A172 (cell line): Measurements from ENCODE around the gene AGAP1. TPM values are rescaled to one million over a fixed set of nuclear protein-coding genes. Genes with fewer than 3 reads are reported as not detected.

Experiments used
- DNase-seq: peaks from one replicate; pipeline ENCODE4 v3.0.0-alpha.2; 2015; ENCODE audit warnings: low spot score
- total RNA-seq: library from RNA; depleted of rRNA; stranded (reverse); fragments of >200 nt; shearing (Covaris generic); gene quantifications from 2 replicates; pipeline ENCODE4 v1.2.3, GENCODE V29; 2014

The AGAP1 gene
- total RNA-seq, 1 experiment from 2014 or later, result 13.9 TPM

DNA sequence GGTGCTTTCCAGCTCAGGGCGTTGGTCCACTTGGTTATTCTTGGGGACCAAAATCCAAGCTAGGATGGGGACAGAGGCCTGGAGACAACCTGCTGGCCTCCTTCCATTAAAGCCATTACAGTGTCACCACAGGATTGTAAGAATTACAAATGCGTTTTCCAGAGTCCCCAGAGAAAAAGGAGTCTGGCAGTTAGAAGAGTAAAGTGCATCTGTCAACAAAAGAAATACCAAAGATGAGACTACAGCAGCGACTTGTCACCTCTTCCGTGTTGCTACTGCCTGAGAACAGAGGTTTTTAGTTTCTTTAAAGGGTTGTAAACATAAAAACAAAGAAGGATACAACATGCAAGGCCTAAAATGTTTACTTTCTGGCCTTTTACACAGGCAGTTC, 235.7 kb downstream of the AGAP1 start:
- no peak for DNase-seq

DNA sequence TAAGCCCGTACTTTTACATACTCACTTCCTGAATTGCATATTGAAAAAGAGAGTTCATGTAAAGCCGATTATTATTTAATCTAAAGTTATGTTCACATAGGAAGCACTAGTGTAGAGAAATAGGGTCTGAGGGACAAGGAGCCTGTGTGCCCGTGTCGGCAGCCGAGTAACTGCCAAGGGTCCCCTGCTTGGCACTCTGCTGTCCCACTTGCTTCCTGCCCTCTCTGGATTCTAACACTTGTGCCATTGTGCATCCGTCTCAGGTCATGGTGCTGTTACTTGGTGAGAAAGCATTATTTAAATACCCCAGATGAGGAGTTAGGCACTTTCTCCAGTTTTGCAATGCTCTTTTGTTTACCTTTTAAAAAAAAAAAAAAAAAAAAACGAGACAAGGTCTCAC, 236.3 kb downstream of the AGAP1 start:
- no peak for DNase-seq

DNA sequence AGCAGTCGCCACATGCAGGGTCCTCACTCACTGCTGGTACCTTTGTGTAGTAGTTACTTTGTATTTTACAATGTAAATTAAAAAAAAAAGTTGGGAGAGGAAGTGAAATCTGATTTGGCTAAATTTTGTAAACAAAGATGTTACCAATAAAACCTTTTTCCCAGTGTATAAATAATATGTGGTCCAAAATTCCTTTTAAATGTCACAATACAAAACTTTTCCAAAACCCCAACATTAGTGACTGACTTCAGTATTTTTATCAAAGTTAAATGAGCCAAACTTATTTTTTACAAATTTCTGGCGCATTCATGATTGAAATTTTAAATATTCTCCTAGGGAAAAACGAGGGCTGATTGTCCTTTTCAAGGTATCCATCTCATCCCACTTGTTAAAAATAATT, 239.9 kb downstream of the AGAP1 start:
- DNase-seq, result no peak

DNA sequence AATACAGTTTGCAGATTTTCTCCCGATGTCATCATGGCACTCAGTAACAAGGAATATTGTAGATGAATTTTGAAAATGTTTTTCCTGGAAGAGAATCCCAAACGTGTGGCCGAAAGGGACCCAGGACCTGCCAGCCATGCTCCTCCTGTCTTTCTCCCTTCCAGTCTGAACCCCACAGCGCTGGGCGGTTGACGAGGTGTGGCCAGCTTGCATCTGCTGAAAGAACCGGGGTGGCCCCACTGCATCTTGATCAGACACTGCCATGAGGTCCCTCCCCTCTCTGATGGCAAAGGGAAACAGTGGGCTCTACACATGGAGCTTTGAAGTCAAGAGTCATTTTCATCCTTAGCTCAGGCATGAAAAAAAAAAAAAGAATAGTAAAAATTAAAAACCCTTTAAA, 240.3 kb downstream of the AGAP1 start:
- no peak for DNase-seq

DNA sequence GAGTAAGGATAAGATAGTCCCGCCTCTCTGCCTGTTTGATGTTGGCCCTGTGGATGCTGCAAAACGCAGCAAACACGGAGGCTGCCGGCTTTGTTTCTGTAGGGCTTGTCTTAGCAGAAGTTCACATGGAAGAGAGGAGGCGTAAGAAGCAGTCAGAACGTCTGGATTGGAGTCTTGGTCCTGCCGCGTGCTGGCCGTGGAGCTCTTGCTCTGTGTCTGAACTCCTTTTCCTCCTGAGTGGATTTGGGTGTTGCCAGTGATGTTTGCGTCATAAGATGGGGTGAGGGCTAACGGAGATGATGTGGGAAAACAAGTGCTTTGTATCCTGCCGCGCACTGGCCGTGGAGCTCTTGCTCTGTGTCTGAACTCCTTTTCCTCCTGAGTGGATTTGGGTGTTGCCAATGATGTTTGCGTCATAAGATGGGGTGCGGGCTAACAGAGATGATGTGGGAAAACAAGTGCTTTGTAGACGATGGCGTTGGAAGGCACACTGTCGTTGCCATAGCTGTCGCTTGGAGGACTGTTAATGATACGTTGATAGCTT, 240.9 kb downstream of the AGAP1 start:
- DNase-seq, result no peak

DNA sequence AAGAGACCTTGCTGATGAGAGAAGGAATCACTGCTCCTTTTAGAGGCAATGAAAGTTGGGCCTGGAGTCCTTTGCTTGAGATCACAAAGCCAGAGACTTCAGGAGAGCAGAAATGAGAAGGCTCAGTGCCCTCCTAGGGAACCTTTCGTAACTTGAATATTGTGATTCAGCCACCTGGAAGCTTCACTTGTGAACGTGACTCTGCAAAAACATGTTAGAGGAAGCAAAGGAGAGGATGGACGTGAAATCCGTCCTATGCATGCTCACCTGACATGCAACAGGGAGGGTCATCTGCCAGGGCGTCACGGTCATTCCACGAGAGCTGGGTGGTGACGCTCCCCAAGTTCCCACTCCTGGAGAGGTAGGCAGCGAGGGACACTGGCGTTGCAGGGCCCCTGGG, 243.6 kb downstream of the AGAP1 start:
- no peak for DNase-seq

DNA sequence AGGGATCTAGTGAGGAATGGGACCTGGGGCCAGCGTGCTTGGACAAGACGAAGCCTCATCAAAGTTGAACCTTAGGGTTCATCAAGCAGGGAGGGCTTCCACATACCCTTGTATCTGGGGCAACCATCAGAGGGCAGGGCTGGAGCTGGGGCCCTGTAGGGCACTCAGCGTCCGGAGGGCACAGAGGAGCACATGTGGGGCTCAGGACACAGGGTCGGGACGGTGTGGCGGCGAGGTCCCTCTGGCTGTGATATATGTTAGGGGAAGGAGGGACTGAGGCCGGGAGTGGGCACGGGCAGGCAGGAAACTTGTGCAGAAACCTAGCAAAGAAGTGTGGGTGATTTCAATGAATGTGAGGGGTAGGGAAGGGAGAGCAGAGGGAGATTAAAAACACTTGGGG, 244.0 kb downstream of the AGAP1 start:
- DNase-seq, result no peak

DNA sequence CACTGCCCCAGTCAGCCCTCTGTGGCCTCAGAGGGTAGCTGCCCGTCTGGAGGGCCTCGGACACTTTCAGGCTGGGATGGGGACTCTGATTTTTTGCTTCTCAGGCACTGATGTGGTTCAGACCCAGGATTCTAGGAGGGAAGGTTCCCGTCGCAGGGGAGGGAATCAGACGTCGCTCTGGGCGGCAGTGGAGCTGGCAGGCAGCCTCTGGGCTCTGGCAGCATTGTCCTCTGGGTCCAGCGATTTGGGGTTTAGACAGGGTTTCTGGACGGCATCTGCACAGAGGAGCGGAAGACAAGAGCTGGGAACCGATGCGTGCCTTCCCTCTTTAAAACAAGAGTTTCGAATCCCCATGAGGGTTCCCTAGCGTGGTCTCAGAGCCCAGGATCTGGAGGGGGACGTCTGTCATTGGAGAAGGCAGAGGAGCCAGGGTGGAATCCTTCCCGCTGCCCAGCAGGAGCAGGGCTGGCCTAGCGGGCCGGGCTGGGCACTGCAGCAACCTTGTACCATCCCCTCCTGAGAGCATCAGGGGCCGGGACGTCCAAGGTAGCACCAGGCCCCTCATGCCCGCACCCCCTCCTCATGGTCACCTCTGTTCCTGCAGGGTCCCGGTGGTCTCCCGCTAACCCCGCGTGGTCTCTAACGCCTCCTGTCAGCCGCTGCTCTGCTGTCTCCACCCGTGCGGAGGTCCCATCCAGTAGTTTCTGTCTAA, 246.0 kb downstream of the AGAP1 start:
- no peak for DNase-seq

DNA sequence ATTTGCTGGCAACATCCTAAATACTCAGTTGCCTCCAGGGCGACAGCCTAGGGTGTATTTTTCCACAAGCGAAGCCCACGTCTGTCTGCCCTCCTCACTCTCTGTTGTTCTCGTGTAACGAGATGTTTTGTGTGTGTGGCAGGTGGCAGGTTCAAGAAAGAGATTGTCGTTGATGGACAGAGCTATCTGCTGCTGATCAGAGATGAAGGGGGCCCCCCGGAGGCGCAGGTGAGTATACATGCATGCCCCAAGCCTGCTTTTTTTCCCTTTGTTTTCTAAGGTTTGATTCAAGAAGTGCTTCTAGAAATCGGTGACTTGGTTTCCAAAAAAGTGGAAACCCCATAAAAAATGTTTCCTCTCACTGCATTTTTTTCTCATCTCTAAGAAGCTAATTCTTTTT, 247.0 kb downstream of the AGAP1 start:
- peak; percentile 23 for DNase-seq

DNA sequence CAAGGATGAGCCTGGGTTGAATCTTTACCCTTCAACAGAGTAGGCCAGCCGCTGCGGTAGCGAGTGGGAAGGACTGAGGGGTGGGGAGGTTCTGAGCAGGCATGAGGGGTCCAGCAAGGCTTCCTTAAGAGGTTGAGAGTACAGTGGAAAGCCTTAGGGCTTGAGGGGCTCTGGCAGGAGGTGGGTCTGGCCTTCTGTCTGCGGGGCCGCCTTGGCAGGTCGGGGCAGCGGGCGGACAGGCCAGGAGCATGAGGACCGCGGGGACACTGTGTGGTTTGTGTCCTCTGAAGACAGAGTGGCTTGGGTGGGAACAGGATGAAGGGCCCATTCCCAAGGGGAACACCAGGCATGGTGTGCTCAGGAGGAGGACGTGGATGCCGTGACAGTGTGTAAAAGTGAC, 250.3 kb downstream of the AGAP1 start:
- no peak for DNase-seq

DNA sequence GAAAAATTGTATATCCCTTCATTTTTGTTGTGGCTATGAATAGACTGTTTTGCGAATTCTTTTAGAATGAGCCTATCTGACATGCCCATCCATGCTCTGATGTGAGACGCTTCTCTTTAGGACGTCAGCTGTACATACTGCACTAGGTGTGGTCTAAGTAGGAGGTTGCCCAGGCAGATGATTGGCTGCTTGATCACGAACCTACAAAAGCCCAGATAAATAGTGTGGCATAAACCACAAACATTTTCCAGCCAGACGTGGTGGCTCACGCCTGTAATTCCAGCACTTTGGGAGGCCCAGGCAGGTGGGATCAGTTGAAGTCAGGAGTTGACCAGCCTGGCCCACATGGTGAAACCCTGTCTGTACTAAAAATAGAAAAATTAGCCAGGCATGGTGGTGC, 251.8 kb downstream of the AGAP1 start:
- DNase-seq, result peak; percentile 19

DNA sequence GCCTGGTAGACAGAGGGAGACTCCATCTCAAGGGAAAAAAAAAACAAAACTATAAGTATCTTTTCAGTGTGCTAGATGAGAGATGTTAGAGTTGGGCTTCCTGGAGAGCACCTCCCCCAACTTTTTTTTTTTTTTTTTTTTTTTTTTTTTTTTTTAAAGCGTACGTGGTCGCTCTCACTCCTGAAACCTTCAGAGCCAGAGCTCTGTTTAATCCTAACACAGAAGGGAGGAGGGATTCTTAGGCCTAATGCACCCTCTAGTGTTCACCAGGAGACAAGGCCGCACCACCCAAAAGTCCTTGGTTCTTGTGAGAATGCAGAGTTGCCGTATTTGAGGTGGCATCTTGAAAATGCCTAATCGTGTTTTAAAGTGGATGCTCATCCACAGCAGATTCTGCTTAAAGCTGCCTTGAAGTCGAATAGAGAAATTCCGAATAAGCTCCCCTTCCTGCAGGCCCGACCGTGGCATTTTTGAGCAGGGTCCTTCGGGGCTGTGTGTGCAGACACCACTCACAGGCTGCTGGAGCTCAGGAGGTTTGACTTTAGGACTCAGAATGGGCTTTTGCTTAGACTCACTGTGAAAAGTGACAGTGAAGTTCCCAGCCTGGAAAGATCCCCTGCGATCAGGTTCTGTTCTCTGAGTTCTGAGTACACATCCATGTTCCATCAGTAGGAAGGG, 252.6 kb downstream of the AGAP1 start:
- peak; percentile 85 for DNase-seq

DNA sequence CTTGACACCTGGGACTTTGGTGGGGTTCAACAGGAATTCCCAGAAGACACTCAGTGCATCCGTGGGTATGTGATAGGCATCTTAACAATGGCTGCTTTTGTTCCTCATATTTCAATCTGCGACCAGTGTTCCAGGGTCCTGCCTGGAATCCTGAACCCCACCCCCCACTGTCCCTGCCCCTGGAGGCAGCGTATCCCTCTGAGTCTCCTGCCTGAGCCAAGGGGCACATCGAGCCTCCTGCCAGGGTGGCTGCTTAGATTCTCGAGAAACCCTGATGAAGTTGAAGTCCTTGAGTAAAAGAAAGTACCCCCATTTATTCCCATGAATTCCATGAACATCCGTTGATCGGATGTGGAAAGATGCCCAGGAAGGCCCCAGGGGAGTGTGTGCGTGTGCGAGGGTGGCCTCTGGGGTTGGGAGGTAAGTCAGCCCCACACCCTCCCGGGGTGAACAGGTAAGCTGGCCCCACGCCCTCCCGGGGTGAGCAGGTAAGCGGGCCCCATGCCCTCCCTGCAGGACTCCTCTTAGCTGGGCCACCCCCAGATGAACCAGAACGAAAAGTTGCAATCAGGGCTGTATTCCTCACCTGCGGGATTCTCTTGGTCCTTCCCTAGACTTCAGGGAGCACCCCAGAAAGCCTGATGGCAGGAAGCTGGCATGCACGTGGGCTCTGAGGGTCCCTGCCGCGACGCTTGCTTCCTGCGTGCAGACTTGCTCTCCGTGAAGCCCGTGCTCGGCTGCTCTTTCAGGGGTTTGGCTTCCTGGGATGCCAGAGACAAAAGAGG, 253.3 kb downstream of the AGAP1 start:
- no peak for DNase-seq

DNA sequence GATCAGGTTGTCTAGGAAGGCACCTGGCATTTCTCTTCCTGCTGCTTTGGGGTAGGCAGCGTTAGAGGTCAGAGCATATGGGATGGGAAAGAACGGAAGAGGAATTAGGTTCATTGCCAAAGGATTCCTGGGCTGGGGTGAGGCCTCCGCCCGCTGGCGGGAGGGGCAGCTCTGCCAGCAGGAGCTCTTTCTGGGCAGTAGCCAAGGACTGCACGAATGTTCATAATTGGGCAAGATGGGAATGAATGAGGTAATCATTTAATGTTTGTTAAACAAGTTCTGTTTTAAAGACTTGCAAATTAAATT, 253.9 kb downstream of the AGAP1 start:
- DNase-seq, result peak; percentile 38

DNA sequence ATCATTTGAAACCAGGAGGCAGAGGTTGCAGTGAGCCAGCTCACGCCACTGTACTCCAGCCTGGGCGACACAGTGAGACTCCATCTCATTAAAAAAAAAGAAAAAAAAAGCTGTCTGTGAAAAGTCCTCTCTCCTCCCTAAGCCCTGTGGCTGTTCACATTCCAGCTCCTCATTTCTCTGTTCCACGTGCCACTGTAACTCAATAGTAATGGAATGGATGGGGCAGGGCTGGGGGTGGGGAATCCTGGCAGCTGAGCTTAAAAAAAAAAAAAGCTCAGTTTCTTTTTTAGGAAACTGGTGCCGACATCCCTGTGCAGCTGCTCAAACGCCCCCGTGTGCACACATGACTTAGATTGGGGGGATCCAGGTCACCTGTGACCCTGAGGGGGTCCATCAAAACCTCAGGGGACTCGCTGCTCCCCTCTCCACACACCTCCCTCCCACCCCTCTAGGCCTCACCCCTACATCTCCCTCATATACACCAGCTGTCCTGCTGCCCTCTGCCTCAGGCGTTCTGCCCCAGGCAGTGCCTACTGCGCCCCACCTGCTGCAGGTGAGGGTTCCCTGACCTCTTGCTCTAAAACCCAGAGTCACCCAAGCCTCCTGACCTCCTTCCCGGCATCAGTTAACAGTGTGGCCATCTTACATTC, 255.4 kb downstream of the AGAP1 start:
- DNase-seq, result peak; percentile 38

DNA sequence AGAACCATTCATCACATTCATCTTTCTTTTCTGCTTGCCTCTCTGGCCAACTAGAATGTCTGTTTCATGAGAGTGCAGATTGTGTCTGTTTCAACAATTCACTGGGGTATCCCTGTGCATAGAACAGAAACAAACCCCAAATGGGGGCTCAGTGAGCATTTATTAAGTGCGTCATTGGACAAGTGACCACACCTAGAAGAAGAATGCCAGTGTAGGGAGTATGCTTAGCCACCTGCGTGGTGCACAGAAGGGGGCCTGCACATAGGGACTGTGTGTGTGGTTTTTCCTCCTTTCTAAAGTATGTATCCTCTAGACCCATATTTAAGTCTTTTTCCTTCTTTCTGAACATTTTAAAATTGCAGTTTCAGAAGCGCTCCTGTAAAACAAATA, 255.9 kb downstream of the AGAP1 start:
- peak; percentile 32 for DNase-seq

DNA sequence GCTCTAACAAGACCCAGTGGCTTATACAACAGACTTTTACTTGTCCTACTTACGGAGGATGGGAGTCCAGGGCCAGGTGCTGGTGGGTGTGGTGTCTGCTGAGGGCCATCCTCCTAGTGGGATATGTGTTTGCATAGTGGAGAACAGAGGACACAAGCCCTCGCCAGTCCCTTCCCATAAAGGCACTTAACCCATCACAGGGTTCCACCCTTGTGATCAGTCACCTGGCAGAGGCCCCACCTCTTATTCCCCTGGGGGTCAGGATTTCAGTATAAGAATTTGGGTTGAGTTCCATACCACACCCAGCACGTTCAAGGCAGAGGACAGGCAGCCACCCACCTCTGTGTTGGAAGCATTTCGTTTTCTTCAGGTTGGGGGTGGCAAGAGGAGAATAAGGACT, 259.0 kb downstream of the AGAP1 start:
- DNase-seq, result no peak

DNA sequence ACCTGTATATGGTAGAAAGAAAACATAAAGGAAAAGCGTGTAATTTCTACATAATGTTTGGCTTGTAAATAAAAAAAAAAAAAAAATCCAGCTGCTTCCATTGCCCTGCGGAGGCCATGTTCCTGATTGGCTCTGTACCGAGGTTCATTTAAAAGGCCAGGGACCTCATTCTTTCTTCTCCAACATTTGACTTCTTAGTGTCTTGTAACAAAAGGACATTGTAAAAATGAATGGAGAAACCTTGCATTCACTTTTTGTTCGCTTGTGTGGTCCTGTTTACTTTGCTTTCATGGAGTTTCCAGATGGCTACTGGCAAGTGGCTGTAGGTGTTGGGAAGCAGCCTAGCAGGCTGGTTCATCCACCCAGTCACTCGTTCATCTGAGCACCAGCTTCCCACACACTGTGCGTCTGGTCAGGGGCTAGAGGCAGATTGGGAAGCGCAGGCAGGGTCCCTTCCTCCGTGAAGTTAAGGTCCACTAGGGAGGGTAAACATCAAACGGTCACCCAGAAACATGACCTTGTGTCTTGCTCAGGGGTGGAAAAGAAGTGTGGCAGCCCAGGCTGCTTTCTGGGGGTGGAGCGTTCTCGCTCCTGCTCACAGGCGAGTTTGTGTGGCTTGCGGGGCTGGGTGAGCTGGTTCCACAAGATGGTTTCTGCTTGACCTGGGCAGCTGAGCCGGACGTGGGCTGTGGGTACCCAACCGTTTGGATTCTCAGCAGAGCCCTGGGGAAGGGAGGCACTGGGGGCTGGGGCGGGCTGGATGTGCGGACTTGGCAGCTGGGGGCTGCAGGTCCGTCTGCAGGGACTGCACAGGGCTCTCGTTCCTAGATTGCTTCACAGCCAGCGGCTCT, 260.7 kb downstream of the AGAP1 start:
- no peak for DNase-seq

DNA sequence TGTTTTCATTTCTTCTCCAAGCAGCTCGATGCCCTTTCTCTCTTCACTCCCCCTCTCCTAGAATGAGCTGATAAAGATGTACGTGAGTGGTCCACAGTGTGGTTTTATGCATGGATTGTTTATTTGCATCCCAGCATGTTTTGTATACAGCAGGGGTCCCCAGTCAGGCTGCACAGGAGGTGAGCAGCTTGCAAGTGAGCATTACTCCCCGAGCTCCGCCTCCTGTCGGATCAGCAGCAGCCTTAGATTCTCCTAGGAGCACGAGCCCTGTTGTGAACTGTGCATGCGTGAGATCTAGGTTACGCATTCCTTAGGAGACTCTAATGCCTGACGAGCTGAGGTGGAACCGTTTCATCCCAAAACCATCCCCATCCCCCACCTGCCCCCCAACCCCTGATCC, 262.6 kb downstream of the AGAP1 start:
- DNase-seq, result no peak

DNA sequence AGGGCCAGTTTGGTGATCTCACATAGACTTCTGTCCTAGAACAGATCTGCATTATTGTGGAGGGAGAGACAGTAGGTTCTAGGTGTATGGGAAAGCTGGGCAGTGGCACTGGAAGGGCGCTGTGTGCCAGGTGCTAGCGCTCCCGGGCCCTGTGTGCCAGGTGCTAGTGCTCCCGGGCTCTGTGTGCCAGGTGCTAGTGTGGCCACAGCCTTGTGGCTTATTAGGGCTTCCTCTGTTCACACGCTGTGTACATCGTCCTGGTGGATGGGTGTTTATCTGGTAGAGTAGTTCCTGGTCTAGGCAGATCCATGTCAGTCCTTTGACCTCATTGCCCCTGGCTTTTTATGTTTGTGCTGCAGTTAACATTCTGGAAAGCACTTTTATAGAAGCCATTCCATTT, 263.4 kb downstream of the AGAP1 start:
- no peak for DNase-seq

DNA sequence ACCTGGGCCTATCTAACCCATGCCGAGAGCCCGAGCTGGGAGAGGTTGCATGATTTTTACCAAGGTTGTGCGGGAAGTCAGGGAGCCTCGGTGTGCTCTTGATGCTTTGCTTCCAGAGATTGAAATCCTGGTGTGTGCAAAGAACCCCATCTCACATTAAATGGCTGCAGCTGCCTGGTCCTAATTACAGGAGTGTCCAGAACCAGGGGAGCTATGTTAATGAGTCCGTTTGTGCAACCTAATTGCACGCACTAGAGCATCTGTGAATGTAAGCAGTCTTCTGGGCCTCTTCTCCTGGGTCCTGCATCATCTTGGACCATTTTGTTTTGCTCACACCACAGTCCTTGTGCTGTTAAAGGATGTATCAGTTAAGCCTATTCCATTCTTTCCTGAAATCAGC, 263.8 kb downstream of the AGAP1 start:
- DNase-seq, result no peak
